ENCODE results near the gene EP400. TPM values are rescaled to one million over a fixed set of nuclear protein-coding genes. Genes with fewer than 3 reads are reported as not detected.

The EP400 gene
- total RNA-seq, 1 experiment from 2014 or later = 60.5 TPM

GRCh38 chr12:132071040-132071810, 121.5 kb downstream of the EP400 start:
- Histone ChIP-seq H3K4me1 (no peaks in the 10 kb centered on the region), H3K27me3 (replicated peaks; ENCODE audit: control insufficient read depth, insufficient read depth, low read length) (no peaks in the 10 kb centered on the region), H3K9me3 (no peaks in the 10 kb centered on the region), H3K4me3 (ENCODE audit: low read depth, low read length) (no peak overlapping the region), H3K36me3 (ENCODE audit: control insufficient read depth, insufficient read depth, low read length) (no peaks in the 10 kb centered on the region)
- Mint-ChIP-seq H3K4me1 (ENCODE audit: low read depth, unreplicated experiment) (no peaks in the 10 kb centered on the region), H3K9me3 (ENCODE audit: unreplicated experiment) (no peaks in the 10 kb centered on the region), H3K36me3 (ENCODE audit: insufficient read depth, unreplicated experiment) (peaks cover 46% of the 10 kb centered on the region), H3K27me3 (ENCODE audit: insufficient read depth, unreplicated experiment) (no peaks in the 10 kb centered on the region), H3K4me3 (ENCODE audit: unreplicated experiment) (no peak overlapping the region), H3K27ac (ENCODE audit: unreplicated experiment) (no peak overlapping the region)
- intact Hi-C loops (cut with micrococcal nuclease; ENCODE audit: unreplicated experiment) = no loop called here
- POLR2A ChIA-PET = no interaction called here
- DNase-seq = no peak
- BruUV-seq (replicated peaks) = no TSS peak
- CTCF ChIA-PET = no interaction called here
- no peak for TF ChIP-seq CTCF (IDR thresholded peaks at IDR 0.05; ENCODE audit: insufficient read depth in 1 of 2, low read depth in 1 of 2, low read length in 1 of 2, severe bottlenecking in 1 of 2, unreplicated experiment in 1 of 2)

DNA sequence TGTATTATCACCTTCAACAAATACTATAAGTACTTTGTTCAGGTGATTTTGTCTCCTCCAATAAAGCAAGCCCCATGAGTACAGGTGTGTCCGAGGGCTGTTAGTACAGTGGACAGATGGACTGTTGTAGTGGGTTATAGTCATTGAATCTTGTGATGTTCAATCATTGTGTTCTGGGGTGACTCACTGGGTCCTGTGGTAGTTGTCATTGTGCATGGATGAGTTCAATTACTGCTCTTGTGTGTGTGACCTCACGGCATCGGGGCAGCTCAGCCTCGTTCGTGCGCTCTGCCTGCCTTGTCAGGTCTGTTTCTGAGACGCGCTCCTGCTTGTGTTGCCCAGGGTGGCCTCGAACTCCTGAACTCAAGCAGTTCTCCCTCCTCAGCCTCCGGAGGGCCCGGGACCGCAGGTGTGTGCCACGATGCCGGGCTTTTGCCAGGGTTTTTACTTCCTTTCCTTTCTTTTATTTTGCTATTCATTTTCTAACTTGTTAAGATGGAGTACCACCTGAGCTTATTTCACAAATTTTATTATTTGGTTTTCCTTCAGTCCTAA, 122.2 kb downstream of the EP400 start:
- no peak overlapping the region for H3K27ac Mint-ChIP-seq (ENCODE audit: unreplicated experiment)
- no peaks in the 10 kb centered on the region for H3K27me3 ChIP-seq (replicated peaks; ENCODE audit: control insufficient read depth, insufficient read depth, low read length)
- ChIA-PET CTCF (no interaction called here), POLR2A (no interaction called here)
- no peaks in the 10 kb centered on the region for H3K9me3 Mint-ChIP-seq (ENCODE audit: unreplicated experiment)
- no TSS peak for BruUV-seq (replicated peaks)
- no peak for TF ChIP-seq CTCF (IDR thresholded peaks at IDR 0.05; ENCODE audit: insufficient read depth in 1 of 2, low read depth in 1 of 2, low read length in 1 of 2, severe bottlenecking in 1 of 2, unreplicated experiment in 1 of 2)
- DNase-seq = no peak
- no peak overlapping the region for H3K4me3 ChIP-seq (ENCODE audit: low read depth, low read length)
- intact Hi-C loops (cut with micrococcal nuclease; ENCODE audit: unreplicated experiment) = no loop called here
- peaks cover 44% of the 10 kb centered on the region for H3K36me3 Mint-ChIP-seq (ENCODE audit: insufficient read depth, unreplicated experiment)
- H3K27me3 Mint-ChIP-seq (ENCODE audit: insufficient read depth, unreplicated experiment) = no peaks in the 10 kb centered on the region
- H3K4me1 ChIP-seq = no peaks in the 10 kb centered on the region
- no peaks in the 10 kb centered on the region for H3K36me3 ChIP-seq (ENCODE audit: control insufficient read depth, insufficient read depth, low read length)
- H3K4me3 Mint-ChIP-seq (ENCODE audit: unreplicated experiment) = no peak overlapping the region
- no peaks in the 10 kb centered on the region for H3K4me1 Mint-ChIP-seq (ENCODE audit: low read depth, unreplicated experiment)
- no peaks in the 10 kb centered on the region for H3K9me3 ChIP-seq

- DNase-seq = no peak
- peaks cover 51% of the 10 kb centered on the region for H3K36me3 Mint-ChIP-seq (ENCODE audit: insufficient read depth, unreplicated experiment)
- BruUV-seq (replicated peaks) = no TSS peak
- Histone ChIP-seq H3K9me3 (no peaks in the 10 kb centered on the region), H3K27me3 (replicated peaks; ENCODE audit: control insufficient read depth, insufficient read depth, low read length) (no peaks in the 10 kb centered on the region), H3K4me3 (ENCODE audit: low read depth, low read length) (no peak overlapping the region), H3K4me1 (no peaks in the 10 kb centered on the region), H3K36me3 (ENCODE audit: control insufficient read depth, insufficient read depth, low read length) (no peaks in the 10 kb centered on the region)
- CTCF ChIA-PET = no interaction called here
- H3K4me3 Mint-ChIP-seq (ENCODE audit: unreplicated experiment) = no peak overlapping the region
- no peak for TF ChIP-seq CTCF (IDR thresholded peaks at IDR 0.05; ENCODE audit: insufficient read depth in 1 of 2, low read depth in 1 of 2, low read length in 1 of 2, severe bottlenecking in 1 of 2, unreplicated experiment in 1 of 2)
- H3K27me3 Mint-ChIP-seq (ENCODE audit: insufficient read depth, unreplicated experiment) = no peaks in the 10 kb centered on the region
- intact Hi-C loops (cut with micrococcal nuclease; ENCODE audit: unreplicated experiment) = no loop called here
- H3K4me1 Mint-ChIP-seq (ENCODE audit: low read depth, unreplicated experiment) = no peaks in the 10 kb centered on the region
- no peaks in the 10 kb centered on the region for H3K9me3 Mint-ChIP-seq (ENCODE audit: unreplicated experiment)
- POLR2A ChIA-PET = no interaction called here
- H3K27ac Mint-ChIP-seq (ENCODE audit: unreplicated experiment) = no peak overlapping the region
These were observed 124.5 kb downstream of the EP400 start for GRCh38 chr12:132074216-132074615.

All from Caco-2 (cell line).